Upper lobe of right lung (tissue), 1 donor: ENCODE measurements around the gene DNMT3A. TPM values are rescaled to one million over a fixed set of nuclear protein-coding genes. Genes with fewer than 3 reads are reported as not detected.

Experiments
- ATAC-seq: fragments of 200-7000 bp; cut with Tn5 transposase; one replicate; pipeline ENCODE4 v1.9.1; 2020; ENCODE audit warnings: mild to moderate bottlenecking, moderate library complexity
- DNase-seq: peaks from one replicate; pipeline ENCODE4 v3.0.0-alpha.2; 2020
- H3K27ac ChIP-seq: fragments of 200-600 bp; one replicate; pipeline ENCODE4 v1.8.0; 2022
- H3K27me3 ChIP-seq: fragments of 200-600 bp; one replicate; pipeline ENCODE4 v1.8.0; 2022; ENCODE audit warnings: mild to moderate bottlenecking
- H3K36me3 ChIP-seq: fragments of 200-600 bp; one replicate; pipeline ENCODE4 v1.8.0; 2022
- H3K4me1 ChIP-seq: fragments of 200-600 bp; one replicate; pipeline ENCODE4 v1.8.0; 2022
- H3K4me3 ChIP-seq: fragments of 200-600 bp; one replicate; pipeline ENCODE4 v1.8.0; 2022; ENCODE audit warnings: mild to moderate bottlenecking
- H3K9me3 ChIP-seq: fragments of 200-600 bp; one replicate; pipeline ENCODE4 v1.8.0; 2022
- intact Hi-C: fragments of 100-400 bp; cut with DNase I; formaldehyde crosslinking; loops from one replicate; pipeline ENCODE4 v1.11.0; 2022
- total RNA-seq: library from RNA; stranded (reverse); fragmentation: NEBNext Ultra II Directional; extraction: Animal tissue kit (Norgen Biotek cat#: 25700); gene quantifications from one replicate; pipeline ENCODE4 v1.2.1, GENCODE V29; 2021
- TF ChIP-seq, protein P1 (sequence below): fragments of 200-600 bp; IDR thresholded peaks from one replicate; pipeline ENCODE4 v1.8.0; 2022; ENCODE audit warnings: antibody characterized with exemption
- donor health status: DM: no; HTN: yes; CAD: no; lungs with severe emphysema.

Gene DNMT3A
- total RNA-seq, 1 donor from 2014 or later = 31.3 TPM

DNA sequence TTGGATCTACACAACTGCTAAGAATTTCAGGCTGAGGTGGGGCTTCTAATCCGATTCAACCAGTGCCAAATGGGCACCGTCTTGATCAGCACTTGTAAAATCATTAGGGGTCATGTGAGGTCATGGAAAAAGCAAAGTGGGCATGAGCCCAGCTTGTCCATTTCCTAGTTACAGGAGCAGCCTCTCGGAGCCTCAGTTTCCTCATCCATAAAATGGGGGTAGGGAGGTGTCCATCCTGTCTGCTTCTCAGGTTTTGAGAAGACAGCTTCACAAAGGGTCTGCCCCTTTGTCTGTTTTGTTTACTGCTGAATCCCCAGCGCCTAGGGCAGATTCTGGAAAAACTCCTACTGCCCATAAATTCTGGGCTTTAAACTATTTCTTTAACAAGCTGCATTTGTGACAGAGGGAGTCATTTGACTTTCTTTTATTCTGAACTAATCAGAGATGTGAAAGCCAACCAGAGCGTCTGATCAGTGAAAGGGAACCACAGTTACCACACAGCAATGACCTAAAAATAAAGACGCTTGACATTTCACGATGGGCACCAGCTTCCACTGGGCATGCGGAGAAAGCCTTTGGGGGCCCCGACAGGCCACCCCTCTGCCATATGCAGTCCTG, 38.9 kb downstream of the DNMT3A start:
- no peaks in the 10 kb centered on the region for H3K9me3 ChIP-seq
- TF ChIP-seq, protein P1, sequence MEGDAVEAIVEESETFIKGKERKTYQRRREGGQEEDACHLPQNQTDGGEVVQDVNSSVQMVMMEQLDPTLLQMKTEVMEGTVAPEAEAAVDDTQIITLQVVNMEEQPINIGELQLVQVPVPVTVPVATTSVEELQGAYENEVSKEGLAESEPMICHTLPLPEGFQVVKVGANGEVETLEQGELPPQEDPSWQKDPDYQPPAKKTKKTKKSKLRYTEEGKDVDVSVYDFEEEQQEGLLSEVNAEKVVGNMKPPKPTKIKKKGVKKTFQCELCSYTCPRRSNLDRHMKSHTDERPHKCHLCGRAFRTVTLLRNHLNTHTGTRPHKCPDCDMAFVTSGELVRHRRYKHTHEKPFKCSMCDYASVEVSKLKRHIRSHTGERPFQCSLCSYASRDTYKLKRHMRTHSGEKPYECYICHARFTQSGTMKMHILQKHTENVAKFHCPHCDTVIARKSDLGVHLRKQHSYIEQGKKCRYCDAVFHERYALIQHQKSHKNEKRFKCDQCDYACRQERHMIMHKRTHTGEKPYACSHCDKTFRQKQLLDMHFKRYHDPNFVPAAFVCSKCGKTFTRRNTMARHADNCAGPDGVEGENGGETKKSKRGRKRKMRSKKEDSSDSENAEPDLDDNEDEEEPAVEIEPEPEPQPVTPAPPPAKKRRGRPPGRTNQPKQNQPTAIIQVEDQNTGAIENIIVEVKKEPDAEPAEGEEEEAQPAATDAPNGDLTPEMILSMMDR = no peak
- H3K36me3 ChIP-seq = peaks cover 18% of the 10 kb centered on the region
- no peak overlapping the region for H3K27ac ChIP-seq
- intact Hi-C loops = no loop called here
- ATAC-seq (no peak), DNase-seq (no peak)
- H3K27me3 ChIP-seq = no peaks in the 10 kb centered on the region
- H3K4me1 ChIP-seq = peaks cover 45% of the 10 kb centered on the region
- H3K4me3 ChIP-seq = no peak overlapping the region

DNA sequence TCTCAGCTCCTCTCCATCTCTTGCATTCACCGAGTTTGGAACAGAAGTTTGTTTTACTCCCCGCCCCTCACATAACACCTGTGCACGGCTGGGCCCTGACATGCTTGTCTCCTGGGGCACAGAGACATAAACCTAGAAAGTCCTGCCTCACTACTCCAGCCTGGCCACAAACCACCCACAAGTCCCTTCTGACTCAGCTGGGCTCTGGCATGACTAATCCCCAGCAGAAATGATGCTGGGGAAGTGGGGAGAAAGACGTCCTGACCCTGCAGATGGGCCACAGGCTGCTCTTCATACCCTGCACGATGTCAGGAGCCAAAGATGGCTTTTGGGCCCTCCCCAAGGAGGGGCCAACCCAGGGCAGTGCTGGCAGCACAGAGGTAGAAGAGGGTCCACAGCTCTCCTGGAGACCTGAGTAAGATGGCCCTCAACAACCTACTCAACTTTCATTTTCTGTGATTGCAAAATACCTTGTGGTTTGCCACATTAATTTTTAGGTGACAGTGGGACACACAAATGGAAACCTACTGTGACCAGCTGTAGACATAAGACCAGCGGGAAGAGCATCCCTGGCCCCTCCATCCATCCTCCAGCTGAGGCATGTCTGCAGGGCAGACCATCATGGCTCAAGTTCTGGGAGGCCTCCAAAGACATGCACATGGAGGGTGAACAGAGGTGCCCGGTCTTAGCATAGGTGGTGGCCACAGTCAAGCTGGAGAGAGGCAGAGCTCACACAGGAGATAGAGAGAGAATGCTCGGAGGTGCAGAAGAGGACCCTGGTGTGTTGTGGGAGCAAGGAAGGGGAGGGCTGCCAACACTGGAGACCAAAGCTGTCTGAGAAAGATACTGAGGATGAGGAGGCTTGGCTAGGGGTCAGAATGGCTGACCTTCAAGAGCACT, 40.0 kb downstream of the DNMT3A start:
- ATAC-seq (peak; percentile 78), DNase-seq (no peak)
- H3K9me3 ChIP-seq = no peaks in the 10 kb centered on the region
- no peak overlapping the region for H3K4me3 ChIP-seq
- intact Hi-C loops = no loop called here
- peak overlapping the region; percentile 4 for H3K27ac ChIP-seq
- H3K36me3 ChIP-seq = peaks cover 18% of the 10 kb centered on the region
- H3K27me3 ChIP-seq = no peaks in the 10 kb centered on the region
- TF ChIP-seq, protein P1 = no peak
- H3K4me1 ChIP-seq = peaks cover 44% of the 10 kb centered on the region

DNA sequence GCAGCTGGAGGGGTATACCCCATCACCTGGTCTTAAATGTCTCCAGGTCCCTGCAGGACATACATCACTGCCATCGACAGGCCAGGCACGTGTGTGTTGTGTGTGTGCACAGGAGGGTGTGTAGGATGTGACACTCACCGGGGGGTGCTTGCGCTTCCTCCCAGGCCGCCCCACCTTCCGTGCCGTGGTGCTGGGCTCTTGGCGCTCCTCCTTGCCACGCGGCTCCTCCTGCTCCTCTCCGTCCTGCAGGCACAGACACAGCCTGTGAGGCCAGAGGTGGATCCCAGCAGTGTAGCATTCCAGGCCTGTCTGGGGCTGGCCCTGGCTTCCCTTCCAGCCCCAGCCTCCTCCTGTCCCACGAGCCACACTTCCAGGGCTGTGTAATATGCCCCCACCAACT, 41.7 kb downstream of the DNMT3A start:
- H3K27ac ChIP-seq = no peak overlapping the region
- intact Hi-C loops = no loop called here
- DNase-seq = no peak
- H3K4me3 ChIP-seq = no peak overlapping the region
- no peak for ATAC-seq
- TF ChIP-seq, protein P1 = no peak
- H3K9me3 ChIP-seq = no peaks in the 10 kb centered on the region
- peaks cover 46% of the 10 kb centered on the region for H3K4me1 ChIP-seq
- peaks cover 13% of the 10 kb centered on the region for H3K36me3 ChIP-seq
- H3K27me3 ChIP-seq = no peaks in the 10 kb centered on the region

- Histone ChIP-seq H3K4me1 (peaks cover 47% of the 10 kb centered on the region), H3K9me3 (no peaks in the 10 kb centered on the region), H3K27ac (no peak overlapping the region), H3K27me3 (no peaks in the 10 kb centered on the region), H3K36me3 (peaks cover 13% of the 10 kb centered on the region), H3K4me3 (no peak overlapping the region)
- intact Hi-C loops = no loop called here
- TF ChIP-seq, protein P1 = no peak
- ATAC-seq (no peak), DNase-seq (no peak)
These were observed 42.8 kb downstream of the DNMT3A start for GRCh38 chr2:25298776-25299431.

DNA sequence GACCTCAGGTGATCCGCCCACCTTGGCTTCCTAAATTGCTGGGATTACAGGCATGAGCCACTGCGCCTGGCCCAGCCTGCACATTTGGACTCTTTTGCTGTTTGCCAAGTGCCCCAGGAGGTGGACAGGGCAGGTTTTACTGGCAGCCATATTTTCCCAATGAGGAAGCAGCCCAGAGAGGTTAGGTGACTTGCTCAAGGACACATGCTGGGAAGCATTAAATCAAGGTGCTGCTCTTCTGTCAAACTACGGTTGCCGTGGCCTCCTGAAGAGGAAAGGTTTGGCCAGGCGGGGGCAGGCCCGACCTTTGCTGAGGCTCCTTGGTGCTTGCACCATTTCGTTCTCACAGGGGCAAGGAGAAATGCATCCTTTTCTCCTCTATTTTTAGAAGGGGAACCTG, 44.0 kb downstream of the DNMT3A start:
- Histone ChIP-seq H3K36me3 (peaks cover 13% of the 10 kb centered on the region), H3K9me3 (no peaks in the 10 kb centered on the region), H3K4me1 (peaks cover 38% of the 10 kb centered on the region), H3K27ac (no peak overlapping the region), H3K27me3 (no peaks in the 10 kb centered on the region), H3K4me3 (no peak overlapping the region)
- TF ChIP-seq, protein P1 = no peak
- DNase-seq (no peak), ATAC-seq (no peak)
- intact Hi-C loops = no loop called here
